ENCODE results near the gene PSMD12. TPM values are rescaled to one million over a fixed set of nuclear protein-coding genes. Genes with fewer than 3 reads are reported as not detected.

Gene PSMD12
- total RNA-seq, 1 experiment from 2014 or later, result 12.9 TPM

DNA sequence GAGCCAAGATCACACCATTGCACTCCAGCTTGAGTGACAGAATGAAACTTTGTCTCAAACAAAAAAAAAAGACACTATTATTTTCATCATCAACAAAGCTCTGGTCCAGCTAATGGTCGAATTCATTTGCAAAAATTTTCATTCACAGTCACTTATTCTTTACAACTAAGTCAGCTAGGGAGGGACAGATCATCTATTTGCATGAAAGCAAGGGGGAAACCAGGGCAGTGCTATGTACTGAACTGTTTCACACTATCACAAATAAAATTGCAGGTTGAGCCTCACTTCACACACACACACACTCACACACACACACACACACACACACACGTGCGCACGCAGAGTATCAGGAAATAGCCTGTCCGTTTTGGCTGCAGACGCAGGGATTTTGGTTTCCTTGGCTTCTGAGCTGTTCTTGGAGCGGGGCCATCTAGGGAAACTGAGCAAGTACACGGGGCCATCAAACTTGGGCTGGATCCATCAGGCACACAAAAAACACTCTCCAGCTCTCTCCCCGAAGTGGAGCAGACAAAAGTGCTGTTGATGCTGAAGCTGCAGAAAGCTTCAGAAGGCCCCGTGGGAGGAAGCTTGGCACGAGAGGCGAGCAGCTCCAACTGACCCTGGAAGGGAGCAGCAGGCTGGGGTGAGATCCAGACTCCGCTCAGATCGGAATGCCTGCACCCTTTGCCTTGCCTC, 77.0 kb downstream of the PSMD12 start:
- in situ Hi-C loops (cut with HindIII; ENCODE audit: low pct_unique_long_range_greater_than_20kb, low sequenced_read_pairs), result no loop called here
- DNase-seq (ENCODE audit: low read depth), result no peak

Other genes with a start within 250 kb of the PSMD12 start
- 21.5 and 22.8 TPM in 2 replicates for gene HELZ, start 121.4 kb downstream of the PSMD12 start, total RNA-seq (2014; rRNA removed; shearing (Covaris generic); ENCODE audit: low replicate concordance)
- gene PITPNC1, start 10.7 kb upstream of the PSMD12 start, total RNA-seq (2014; rRNA removed; shearing (Covaris generic); ENCODE audit: low replicate concordance), result 6.3 and 13.4 TPM in 2 replicates